SU-DHL-6 (cell line): ENCODE measurements around the gene DRAP1.
"Not testable (repeated sequence)": the region's sequence is repeated elsewhere in the genome, so short reads cannot be mapped to it uniquely, and the experiment has no call there.

Source experiments
- H2AFZ ChIP-seq: fragments of 200-600 bp; sonication (generic); 2 replicates; pipeline ENCODE4 v1.6.1; 2014; ENCODE audit warnings: low read depth, mild to moderate bottlenecking, moderate library complexity, mixed read lengths, antibody characterized with exemption, low read length; ENCODE audit not compliant: severe bottlenecking
- H3F3A ChIP-seq: fragments of 200-600 bp; shearing (Covaris generic); 2 replicates; pipeline ENCODE4 v1.6.0; 2016; ENCODE audit warnings: antibody characterized with exemption, mild to moderate bottlenecking; ENCODE audit not compliant: insufficient read depth
- H3K27ac ChIP-seq: fragments of 200-600 bp; sonication (generic); 2 replicates; pipeline ENCODE4 v1.5.1; 2016; ENCODE audit warnings: low read depth, mild to moderate bottlenecking, low read length, moderate library complexity, mixed read lengths
- H3K27me3 ChIP-seq: fragments of 200-600 bp; sonication (generic), shearing (Covaris generic); 2 replicates; pipeline ENCODE4 v1.6.0; 2014; ENCODE audit warnings: mild to moderate bottlenecking, low read length
- H3K36me3 ChIP-seq: fragments of 200-600 bp; sonication (generic); 2 replicates; pipeline ENCODE4 v1.6.1; 2014; ENCODE audit warnings: mild to moderate bottlenecking, low read length, mixed read lengths
- H3K4me2 ChIP-seq: fragments of 300-600, 200-600 bp; shearing (Covaris generic), sonication (generic); 2 replicates; pipeline ENCODE4 v1.6.0; 2014; ENCODE audit warnings: low read length, low read depth, mild to moderate bottlenecking; ENCODE audit not compliant: poor library complexity, severe bottlenecking
- H3K4me3 ChIP-seq: fragments of 200-600 bp; sonication (generic); 2 replicates; pipeline ENCODE4 v1.5.1; 2014; ENCODE audit warnings: antibody characterized with exemption, low read length, mild to moderate bottlenecking, mixed read lengths; ENCODE audit not compliant: insufficient read depth, poor library complexity, severe bottlenecking
- H3K79me2 ChIP-seq: fragments of 200-600 bp; sonication (generic); 2 replicates; pipeline ENCODE4 v1.6.1; 2014; ENCODE audit warnings: mild to moderate bottlenecking, low read length, moderate library complexity; ENCODE audit not compliant: insufficient read depth
- H3K9ac ChIP-seq: fragments of 200-600 bp; sonication (generic); 2 replicates; pipeline ENCODE4 v1.7.0; 2014; ENCODE audit warnings: mild to moderate bottlenecking, low read length
- H3K9me2 ChIP-seq: fragments of 200-600 bp; sonication (generic); replicated peaks from 2 replicates; pipeline ENCODE4 v1.6.1; 2014; ENCODE audit warnings: low read length; ENCODE audit not compliant: insufficient read depth
- H3K9me3 ChIP-seq: fragments of 200-600 bp; sonication (generic); 2 replicates; pipeline ENCODE4 v1.6.1; 2014; ENCODE audit warnings: low read length, mixed read lengths; ENCODE audit not compliant: insufficient read depth
- H4K20me1 ChIP-seq: fragments of 200-600 bp; sonication (generic); 2 replicates; pipeline ENCODE4 v1.6.1; 2014; ENCODE audit warnings: low read depth, mild to moderate bottlenecking, antibody characterized with exemption, low read length, moderate library complexity, mixed read lengths
- CTCF ChIP-seq: fragments of 200-600 bp; sonication (generic); IDR thresholded peaks from one replicate; pipeline ENCODE4 v1.5.1; 2017; ENCODE audit warnings: antibody characterized with exemption, mild to moderate bottlenecking, low read length, moderate library complexity; ENCODE audit not compliant: insufficient read depth, poor library complexity, severe bottlenecking
- EZH2phosphoT487 ChIP-seq: fragments of 200-600 bp; sonication (generic), shearing (Covaris generic); conservative IDR thresholded peaks from 2 replicates; pipeline ENCODE4 v1.6.1; 2018; ENCODE audit warnings: mild to moderate bottlenecking, antibody characterized with exemption, low read length, moderate library complexity, mixed read lengths

The DRAP1 gene

DNA sequence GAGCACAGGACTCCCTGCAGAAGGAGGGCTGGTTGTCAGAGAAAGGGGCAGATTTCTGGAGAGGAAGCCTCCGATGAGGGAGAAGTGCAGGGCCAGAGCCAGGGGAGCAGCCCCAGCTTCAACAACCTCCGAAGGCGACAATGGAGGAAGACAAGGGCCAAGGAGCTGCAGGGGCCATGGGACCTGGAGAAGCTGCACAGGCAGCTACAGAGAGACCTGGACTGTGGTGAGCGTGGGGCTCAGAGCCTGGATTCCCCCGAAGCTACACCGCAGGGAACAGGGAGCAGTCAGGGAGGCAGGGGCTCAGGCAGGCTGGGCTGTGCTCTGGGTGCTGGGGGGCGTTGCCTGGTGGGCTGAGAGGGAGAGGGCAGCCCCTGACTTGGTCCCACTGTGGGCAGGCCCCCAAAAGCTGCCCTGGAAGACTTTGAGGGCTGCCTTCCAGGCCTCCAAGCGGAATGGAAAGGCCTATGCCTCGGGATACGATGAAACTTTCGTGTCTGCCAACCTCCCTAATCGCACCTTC is 28.4 kb downstream of the DRAP1 start:
- Histone ChIP-seq H3K9ac (no peak overlapping the region), H4K20me1 (no peaks in the 10 kb centered on the region), H3K9me2 (no peaks in the 10 kb centered on the region), H3K4me2 (no peak overlapping the region), H3K27ac (no peak overlapping the region), H3K79me2 (no peaks in the 10 kb centered on the region), H2AFZ (no peak overlapping the region), H3F3A (no peaks in the 10 kb centered on the region), H3K4me3 (no peak overlapping the region), H3K27me3 (no peaks in the 10 kb centered on the region), H3K36me3 (no peaks in the 10 kb centered on the region), H3K9me3 (no peaks in the 10 kb centered on the region)
- no peak for TF ChIP-seq CTCF
- TF ChIP-seq EZH2phosphoT487 = no peak

- not testable (repeated sequence) for H3K9me2 ChIP-seq, H3K27me3 ChIP-seq, H3K36me3 ChIP-seq, H4K20me1 ChIP-seq, H3K79me2 ChIP-seq, H3K27ac ChIP-seq, H3F3A ChIP-seq, H3K9me3 ChIP-seq, H3K4me3 ChIP-seq, H2AFZ ChIP-seq, H3K4me2 ChIP-seq, H3K9ac ChIP-seq
These were observed 31.5 kb downstream of the DRAP1 start for GRCh38 chr11:65950711-65951110.

GRCh38 chr11:65951641-65952040 is 32.4 kb downstream of the DRAP1 start:
- H4K20me1 ChIP-seq, H2AFZ ChIP-seq, H3K9me3 ChIP-seq, H3K27me3 ChIP-seq, H3K4me3 ChIP-seq, H3K36me3 ChIP-seq, H3K4me2 ChIP-seq, H3K9ac ChIP-seq, H3K9me2 ChIP-seq, H3K27ac ChIP-seq, H3F3A ChIP-seq, H3K79me2 ChIP-seq: not testable (repeated sequence)

- Histone ChIP-seq H4K20me1 (no peaks in the 10 kb centered on the region), H3K9ac (no peak overlapping the region), H3K36me3 (no peaks in the 10 kb centered on the region), H2AFZ (no peak overlapping the region), H3K27ac (no peak overlapping the region), H3F3A (no peaks in the 10 kb centered on the region), H3K4me2 (no peak overlapping the region), H3K79me2 (no peaks in the 10 kb centered on the region), H3K9me2 (no peaks in the 10 kb centered on the region), H3K4me3 (no peak overlapping the region), H3K27me3 (no peaks in the 10 kb centered on the region), H3K9me3 (no peaks in the 10 kb centered on the region)
- TF ChIP-seq EZH2phosphoT487 (no peak), CTCF (no peak)
These were observed 32.9 kb downstream of the DRAP1 start for GRCh38 chr11:65952052-65952521.
